Fibroblast of the aortic adventitia (primary cell): ENCODE results near the gene SMARCAL1. TPM values are rescaled to one million over a fixed set of nuclear protein-coding genes. Genes with fewer than 3 reads are reported as not detected.
A peak's percentile ranks its signal among the peaks of the same experiment; 100 is the strongest.

Experiments used
- DNase-seq: peaks from one replicate; pipeline ENCODE4 v3.0.0-alpha.2; 2010; ENCODE audit warnings: low read depth
- H3K4me3 ChIP-seq: 2 replicates; pipeline ENCODE4 v1.5.1; 2011; ENCODE audit warnings: low read depth, mild to moderate bottlenecking, control low read depth, low read length, moderate library complexity
- total RNA-seq: library from RNA; depleted of rRNA; stranded (reverse); fragments of >200 nt; gene quantifications from 2 replicates; pipeline ENCODE4 v1.2.3, GENCODE V29; 2012; ENCODE audit warnings: low replicate concordance
- TF ChIP-seq, protein P1 (sequence below): IDR thresholded peaks from 2 replicates; pipeline ENCODE4 v1.5.1; 2011; ENCODE audit warnings: mild to moderate bottlenecking, low read length, control low read depth, inconsistent platforms; ENCODE audit not compliant: insufficient read depth

Gene SMARCAL1
- total RNA-seq, 1 donor, result 20.6 TPM

DNA sequence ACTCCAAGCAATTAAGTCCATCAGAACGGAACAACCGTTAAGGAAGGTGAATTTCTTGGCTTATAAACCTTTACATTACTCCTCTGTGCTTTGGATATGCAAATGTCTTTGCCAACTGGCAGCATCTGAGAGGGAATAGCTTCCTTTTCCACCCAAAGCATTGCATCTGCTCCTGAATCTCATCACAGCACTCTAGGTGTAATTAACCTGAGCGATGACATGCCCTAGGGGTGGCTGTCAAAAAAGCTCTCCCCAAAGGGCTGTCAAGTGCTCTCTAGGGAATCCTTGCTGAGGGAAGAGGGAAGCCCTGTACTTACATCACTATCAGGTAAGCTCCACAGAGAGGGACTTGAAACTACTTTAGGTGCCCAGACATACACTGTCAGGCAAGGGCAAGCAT is 5.5 kb upstream of the SMARCAL1 start:
- no peak overlapping the region for H3K4me3 ChIP-seq
- DNase-seq, result no peak
- TF ChIP-seq, protein P1, sequence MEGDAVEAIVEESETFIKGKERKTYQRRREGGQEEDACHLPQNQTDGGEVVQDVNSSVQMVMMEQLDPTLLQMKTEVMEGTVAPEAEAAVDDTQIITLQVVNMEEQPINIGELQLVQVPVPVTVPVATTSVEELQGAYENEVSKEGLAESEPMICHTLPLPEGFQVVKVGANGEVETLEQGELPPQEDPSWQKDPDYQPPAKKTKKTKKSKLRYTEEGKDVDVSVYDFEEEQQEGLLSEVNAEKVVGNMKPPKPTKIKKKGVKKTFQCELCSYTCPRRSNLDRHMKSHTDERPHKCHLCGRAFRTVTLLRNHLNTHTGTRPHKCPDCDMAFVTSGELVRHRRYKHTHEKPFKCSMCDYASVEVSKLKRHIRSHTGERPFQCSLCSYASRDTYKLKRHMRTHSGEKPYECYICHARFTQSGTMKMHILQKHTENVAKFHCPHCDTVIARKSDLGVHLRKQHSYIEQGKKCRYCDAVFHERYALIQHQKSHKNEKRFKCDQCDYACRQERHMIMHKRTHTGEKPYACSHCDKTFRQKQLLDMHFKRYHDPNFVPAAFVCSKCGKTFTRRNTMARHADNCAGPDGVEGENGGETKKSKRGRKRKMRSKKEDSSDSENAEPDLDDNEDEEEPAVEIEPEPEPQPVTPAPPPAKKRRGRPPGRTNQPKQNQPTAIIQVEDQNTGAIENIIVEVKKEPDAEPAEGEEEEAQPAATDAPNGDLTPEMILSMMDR, result no peak

DNA sequence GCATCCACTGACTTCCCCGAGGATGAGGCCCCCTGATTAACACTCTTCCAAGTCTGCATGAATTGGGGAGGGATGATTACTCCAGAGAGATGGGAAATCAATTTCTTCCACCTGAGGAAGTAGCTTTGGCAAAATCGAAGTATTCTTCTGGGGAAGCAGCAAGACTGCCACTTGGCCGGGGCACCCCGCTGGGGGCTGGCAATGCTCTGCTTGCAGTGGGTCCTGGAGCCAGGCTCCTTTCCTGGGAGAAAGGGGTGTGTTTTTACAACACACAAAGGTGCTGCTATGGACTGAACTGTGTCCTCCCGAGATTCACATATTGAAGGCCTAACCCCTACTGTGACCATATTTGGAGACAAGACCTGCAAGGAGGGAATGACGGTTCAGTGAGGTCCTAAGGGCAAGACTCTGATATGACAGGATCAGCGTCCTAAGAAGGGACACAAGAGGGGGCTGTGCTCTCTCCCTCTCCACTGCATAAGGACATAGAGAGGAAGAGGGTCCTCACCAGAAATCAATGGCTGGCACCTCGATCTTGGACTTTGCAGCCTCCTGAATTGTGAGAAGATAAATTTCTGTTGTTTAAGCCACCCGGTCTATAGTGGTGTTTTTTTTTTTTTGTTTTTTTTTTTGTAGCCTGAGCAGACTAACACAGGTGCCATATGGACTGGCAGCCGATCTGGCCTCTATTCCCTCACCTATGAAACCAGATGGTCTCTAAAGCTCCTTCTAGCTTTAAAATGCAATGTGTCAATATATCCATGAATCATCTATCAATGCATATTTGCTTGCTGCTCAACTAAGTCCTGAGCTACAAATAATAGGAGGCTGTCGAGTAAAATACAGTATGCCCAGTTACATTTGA is 3.6 kb upstream of the SMARCAL1 start:
- DNase-seq, result no peak
- H3K4me3 ChIP-seq, result no peak overlapping the region
- TF ChIP-seq, protein P1, result no peak

DNA sequence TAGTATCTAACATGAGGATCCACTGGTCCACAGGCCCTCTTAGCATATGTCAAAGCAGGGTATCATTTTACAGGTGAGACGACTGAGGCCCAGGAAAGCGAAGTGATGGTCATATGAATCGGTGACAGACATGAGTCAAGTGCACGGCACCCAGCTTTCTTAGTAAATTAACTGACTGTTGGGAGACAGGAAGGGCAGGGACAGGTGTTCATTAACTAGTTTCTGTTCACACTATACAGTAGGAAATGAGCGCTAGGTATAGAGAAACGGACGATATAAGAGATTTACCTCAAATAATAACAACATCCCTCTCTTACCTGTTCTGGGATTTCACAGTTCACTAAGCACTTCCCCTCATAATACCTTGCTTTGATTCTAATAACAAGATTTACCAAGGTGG is 1.7 kb upstream of the SMARCAL1 start:
- no peak for DNase-seq
- TF ChIP-seq, protein P1, result no peak
- H3K4me3 ChIP-seq, result no peak overlapping the region

DNA sequence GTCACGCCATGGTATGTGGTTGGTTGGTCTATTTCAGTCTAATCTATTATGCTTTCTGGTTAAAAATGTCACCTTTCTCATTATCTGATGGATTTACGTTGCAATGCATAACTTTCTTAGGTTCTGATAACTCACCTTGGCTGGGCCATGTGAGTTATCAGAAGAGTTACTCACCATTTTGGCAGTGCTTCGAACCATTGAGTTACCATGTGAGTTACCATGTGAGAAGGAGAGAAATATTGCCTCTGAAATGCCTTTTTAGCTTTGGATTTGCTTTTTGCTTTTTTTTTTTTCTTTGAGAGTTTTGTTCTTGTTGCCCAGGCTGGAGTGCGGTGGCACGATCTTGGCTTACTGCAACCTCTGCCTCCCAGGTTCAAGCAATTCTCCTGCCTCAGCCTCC is 1.6 kb downstream of the SMARCAL1 start:
- peak; percentile 4 for DNase-seq
- TF ChIP-seq, protein P1, result no peak
- H3K4me3 ChIP-seq, result no peak overlapping the region

DNA sequence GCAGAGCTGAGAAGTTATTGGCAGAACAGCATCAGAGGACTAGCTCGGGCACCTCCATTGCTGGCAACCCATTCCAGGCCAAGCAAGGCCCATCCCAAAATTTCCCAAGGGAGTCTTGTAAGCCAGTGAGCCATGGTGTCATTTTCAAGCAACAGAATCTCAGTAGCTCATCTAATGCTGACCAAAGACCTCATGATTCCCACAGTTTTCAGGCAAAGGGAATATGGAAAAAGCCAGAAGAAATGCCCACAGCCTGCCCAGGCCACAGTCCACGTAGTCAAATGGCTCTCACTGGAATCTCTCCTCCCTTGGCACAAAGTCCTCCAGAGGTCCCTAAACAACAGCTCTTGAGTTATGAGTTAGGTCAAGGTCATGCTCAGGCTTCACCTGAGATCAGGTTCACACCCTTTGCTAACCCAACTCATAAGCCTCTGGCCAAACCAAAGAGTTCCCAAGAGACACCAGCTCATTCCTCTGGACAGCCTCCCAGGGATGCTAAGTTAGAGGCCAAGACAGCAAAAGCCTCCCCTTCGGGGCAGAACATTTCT is 2.6 kb downstream of the SMARCAL1 start:
- TF ChIP-seq, protein P1, result no peak
- H3K4me3 ChIP-seq, result no peak overlapping the region
- DNase-seq, result no peak

DNA sequence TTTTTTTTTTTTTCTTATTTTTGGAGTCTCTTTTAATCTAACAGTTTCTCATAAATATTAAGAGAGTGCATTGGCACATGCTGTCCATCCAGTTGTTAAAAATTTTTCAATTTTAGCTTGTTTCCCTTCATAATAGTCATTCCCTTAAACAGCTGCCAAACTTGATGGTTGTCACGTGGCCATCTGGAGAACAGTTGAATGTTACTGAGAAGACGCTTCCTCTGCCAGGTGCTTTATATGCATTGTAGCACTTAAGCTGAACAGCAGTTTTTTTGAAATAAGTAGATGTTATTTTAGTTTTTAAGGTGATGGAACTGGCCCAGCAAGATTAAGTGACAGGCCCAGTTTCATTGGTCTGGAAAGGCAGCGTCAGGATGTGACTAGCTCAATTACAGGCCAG is 3.3 kb downstream of the SMARCAL1 start:
- TF ChIP-seq, protein P1, result no peak
- no peak overlapping the region for H3K4me3 ChIP-seq
- no peak for DNase-seq
